HL-60 (cell line): ENCODE results near the gene SFXN5.

Experiments
- DNase-seq, 2 experiments: peaks; one replicate each; pipeline ENCODE4 v3.0.0-alpha.2; 2010 to 2020; ENCODE audit warnings: low read depth in 1 of 2, low spot score in 1 of 2
- H3K27ac ChIP-seq: fragments of 250-450 bp; sonication (Bioruptor Pico); replicated peaks from 2 replicates; pipeline ENCODE4 v1.5.1; 2020; ENCODE audit warnings: mild to moderate bottlenecking, moderate library complexity
- H3K27me3 ChIP-seq: fragments of 250-450 bp; sonication (Bioruptor Pico); 2 replicates; pipeline ENCODE4 v1.5.1; 2021; ENCODE audit warnings: mild to moderate bottlenecking, moderate library complexity; ENCODE audit not compliant: insufficient read depth, poor library complexity, severe bottlenecking
- H3K4me3 ChIP-seq: replicated peaks from 2 replicates; pipeline ENCODE4 v1.5.1; 2011; ENCODE audit warnings: mild to moderate bottlenecking, control low read depth, low read length; ENCODE audit not compliant: insufficient read depth
- GABPA ChIP-seq: IDR thresholded peaks from 2 replicates; pipeline ENCODE4 v1.6.1; 2012; ENCODE audit warnings: low read depth
- POLR2AphosphoS5 ChIP-seq: IDR thresholded peaks from 2 replicates; pipeline ENCODE4 v1.6.1; 2012; ENCODE audit warnings: low read depth
- SPI1 ChIP-seq: IDR thresholded peaks from 2 replicates; pipeline ENCODE4 v1.6.1; 2012; ENCODE audit warnings: low read depth, mild to moderate bottlenecking, borderline replicate concordance
- TF ChIP-seq, protein P1 (sequence below): IDR thresholded peaks from 2 replicates; pipeline ENCODE4 v1.6.1; 2012; ENCODE audit warnings: low read depth; ENCODE audit not compliant: insufficient replicate concordance
- TF ChIP-seq, protein P2 (sequence below): IDR thresholded peaks from one replicate; pipeline ENCODE4 v1.5.1; 2011; ENCODE audit warnings: low read length, control low read depth, inconsistent platforms; ENCODE audit not compliant: insufficient read depth

Gene SFXN5

GRCh38 chr2:72914589-72915319 is 156.8 kb downstream of the SFXN5 start:
- no peak for DNase-seq
- Histone ChIP-seq H3K27me3 (peaks cover 70% of the 10 kb centered on the region), H3K27ac (no peak overlapping the region), H3K4me3 (no peak overlapping the region)
- TF ChIP-seq POLR2AphosphoS5 (no peak), GABPA (no peak), SPI1 (no peak)
- TF ChIP-seq, protein P1, sequence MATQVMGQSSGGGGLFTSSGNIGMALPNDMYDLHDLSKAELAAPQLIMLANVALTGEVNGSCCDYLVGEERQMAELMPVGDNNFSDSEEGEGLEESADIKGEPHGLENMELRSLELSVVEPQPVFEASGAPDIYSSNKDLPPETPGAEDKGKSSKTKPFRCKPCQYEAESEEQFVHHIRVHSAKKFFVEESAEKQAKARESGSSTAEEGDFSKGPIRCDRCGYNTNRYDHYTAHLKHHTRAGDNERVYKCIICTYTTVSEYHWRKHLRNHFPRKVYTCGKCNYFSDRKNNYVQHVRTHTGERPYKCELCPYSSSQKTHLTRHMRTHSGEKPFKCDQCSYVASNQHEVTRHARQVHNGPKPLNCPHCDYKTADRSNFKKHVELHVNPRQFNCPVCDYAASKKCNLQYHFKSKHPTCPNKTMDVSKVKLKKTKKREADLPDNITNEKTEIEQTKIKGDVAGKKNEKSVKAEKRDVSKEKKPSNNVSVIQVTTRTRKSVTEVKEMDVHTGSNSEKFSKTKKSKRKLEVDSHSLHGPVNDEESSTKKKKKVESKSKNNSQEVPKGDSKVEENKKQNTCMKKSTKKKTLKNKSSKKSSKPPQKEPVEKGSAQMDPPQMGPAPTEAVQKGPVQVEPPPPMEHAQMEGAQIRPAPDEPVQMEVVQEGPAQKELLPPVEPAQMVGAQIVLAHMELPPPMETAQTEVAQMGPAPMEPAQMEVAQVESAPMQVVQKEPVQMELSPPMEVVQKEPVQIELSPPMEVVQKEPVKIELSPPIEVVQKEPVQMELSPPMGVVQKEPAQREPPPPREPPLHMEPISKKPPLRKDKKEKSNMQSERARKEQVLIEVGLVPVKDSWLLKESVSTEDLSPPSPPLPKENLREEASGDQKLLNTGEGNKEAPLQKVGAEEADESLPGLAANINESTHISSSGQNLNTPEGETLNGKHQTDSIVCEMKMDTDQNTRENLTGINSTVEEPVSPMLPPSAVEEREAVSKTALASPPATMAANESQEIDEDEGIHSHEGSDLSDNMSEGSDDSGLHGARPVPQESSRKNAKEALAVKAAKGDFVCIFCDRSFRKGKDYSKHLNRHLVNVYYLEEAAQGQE = no peak
- TF ChIP-seq, protein P2, sequence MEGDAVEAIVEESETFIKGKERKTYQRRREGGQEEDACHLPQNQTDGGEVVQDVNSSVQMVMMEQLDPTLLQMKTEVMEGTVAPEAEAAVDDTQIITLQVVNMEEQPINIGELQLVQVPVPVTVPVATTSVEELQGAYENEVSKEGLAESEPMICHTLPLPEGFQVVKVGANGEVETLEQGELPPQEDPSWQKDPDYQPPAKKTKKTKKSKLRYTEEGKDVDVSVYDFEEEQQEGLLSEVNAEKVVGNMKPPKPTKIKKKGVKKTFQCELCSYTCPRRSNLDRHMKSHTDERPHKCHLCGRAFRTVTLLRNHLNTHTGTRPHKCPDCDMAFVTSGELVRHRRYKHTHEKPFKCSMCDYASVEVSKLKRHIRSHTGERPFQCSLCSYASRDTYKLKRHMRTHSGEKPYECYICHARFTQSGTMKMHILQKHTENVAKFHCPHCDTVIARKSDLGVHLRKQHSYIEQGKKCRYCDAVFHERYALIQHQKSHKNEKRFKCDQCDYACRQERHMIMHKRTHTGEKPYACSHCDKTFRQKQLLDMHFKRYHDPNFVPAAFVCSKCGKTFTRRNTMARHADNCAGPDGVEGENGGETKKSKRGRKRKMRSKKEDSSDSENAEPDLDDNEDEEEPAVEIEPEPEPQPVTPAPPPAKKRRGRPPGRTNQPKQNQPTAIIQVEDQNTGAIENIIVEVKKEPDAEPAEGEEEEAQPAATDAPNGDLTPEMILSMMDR = no peak

DNA sequence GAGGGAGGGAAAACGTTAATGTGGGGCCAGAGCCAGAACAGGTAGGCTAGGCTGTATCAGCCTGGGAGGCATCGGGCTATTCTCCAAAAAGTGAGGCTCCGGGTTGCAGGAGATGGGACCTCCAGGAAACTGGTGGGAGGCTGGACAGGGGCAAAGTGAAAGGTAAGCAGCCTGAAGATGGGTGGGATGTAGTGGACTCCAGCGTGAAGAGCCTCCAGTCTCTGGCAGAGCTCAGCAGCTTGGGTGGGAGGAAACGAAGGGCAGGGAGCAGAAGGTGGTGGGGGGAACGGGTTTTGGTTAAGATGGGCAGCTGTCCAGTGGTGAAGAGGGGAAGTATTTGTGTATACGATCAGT is 157.3 kb downstream of the SFXN5 start:
- Histone ChIP-seq H3K4me3 (no peak overlapping the region), H3K27ac (no peak overlapping the region), H3K27me3 (peaks cover 70% of the 10 kb centered on the region)
- TF ChIP-seq, protein P1 = no peak
- DNase-seq = no peak

GRCh38 chr2:72913486-72914205 is 157.9 kb downstream of the SFXN5 start:
- H3K27ac ChIP-seq = no peak overlapping the region
- peaks cover 69% of the 10 kb centered on the region for H3K27me3 ChIP-seq
- H3K4me3 ChIP-seq = no peak overlapping the region
- DNase-seq = no peak
- TF ChIP-seq, protein P2 = no peak
- no peak for TF ChIP-seq POLR2AphosphoS5
- TF ChIP-seq, protein P1 = no peak
